GM13976 (cell line): ENCODE results near the gene KNCN.

Experiments used
- DNase-seq: peaks from one replicate; pipeline ENCODE4 v3.0.0; 2012; ENCODE audit warnings: low spot score
- CTCF ChIP-seq: IDR thresholded peaks from 2 replicates; pipeline ENCODE4 v1.5.1; 2012; ENCODE audit warnings: borderline replicate concordance, mild to moderate bottlenecking; ENCODE audit not compliant: insufficient read depth; ENCODE audit errors: extremely low read depth, missing control alignments, control extremely low read depth
- in situ Hi-C: fragments of 300-500 bp; cut with MboI; formaldehyde crosslinking; loops from one replicate; pipeline ENCODE4 v1.12.0; 2022; ENCODE audit warnings: low sequenced_read_pairs, mixed read lengths, inconsistent platforms; ENCODE audit not compliant: unreplicated experiment

Gene KNCN

GRCh38 chr1:46592823-46593222 lies 41.4 kb upstream of the KNCN start:
- DNase-seq, result no peak
- in situ Hi-C loops, result no loop called here
- TF ChIP-seq CTCF, result no peak

GRCh38 chr1:46589529-46589928 lies 38.1 kb upstream of the KNCN start:
- in situ Hi-C loops, result no loop called here
- no peak for TF ChIP-seq CTCF

GRCh38 chr1:46587069-46587468 lies 35.6 kb upstream of the KNCN start:
- DNase-seq, result no peak
- no peak for TF ChIP-seq CTCF
- in situ Hi-C loops, result no loop called here

More at GRCh38 chr1:46589529-46589928, 38.1 kb upstream of the KNCN start:
- DNase-seq, result no peak

- in situ Hi-C loops, result no loop called here
- DNase-seq, result no peak
- no peak for TF ChIP-seq CTCF
Measured at GRCh38 chr1:46585312-46585938, 34.0 kb upstream of the KNCN start.

- in situ Hi-C loops, result no loop called here
- TF ChIP-seq CTCF, result no peak
- no peak for DNase-seq
Measured at GRCh38 chr1:46583494-46583893, 32.0 kb upstream of the KNCN start.

- in situ Hi-C loops, result no loop called here
- TF ChIP-seq CTCF, result no peak
- DNase-seq, result no peak
Measured at GRCh38 chr1:46582972-46583371, 31.5 kb upstream of the KNCN start.
